K562 (cell line): ENCODE data around the gene NARF.

Source experiments
- CEBPZ ChIP-seq: fragments of 150-350 bp; IDR thresholded peaks from 2 replicates; pipeline ENCODE4 v1.6.1; 2014; ENCODE audit warnings: low read depth, mild to moderate bottlenecking, low read length, borderline replicate concordance
- HDAC6 ChIP-seq: IDR thresholded peaks from 2 replicates; pipeline ENCODE4 v1.6.1; 2012; ENCODE audit warnings: low read depth, mild to moderate bottlenecking, control low read depth, inconsistent platforms, low read length, moderate library complexity
- MEIS2 ChIP-seq: fragments of 450-650 bp; IDR thresholded peaks from 2 replicates; pipeline ENCODE4 v1.6.1; 2014; ENCODE audit warnings: mild to moderate bottlenecking; ENCODE audit not compliant: partially characterized antibody
- MYC ChIP-seq, 2 experiments: fragments of 250-450 bp in 1 of 2; sonication (Bioruptor Pico) in 1 of 2; IDR thresholded peaks; 2 replicates each; pipeline versions ENCODE4 v1.5.1 to v1.6.1; 2012 to 2021; ENCODE audit warnings: low read depth in 2 of 2, borderline replicate concordance in 1 of 2, improper control_type of control experiment in 1 of 2, low read length in 1 of 2, mild to moderate bottlenecking in 1 of 2, moderate library complexity in 1 of 2
- RAD21 ChIP-seq, 2 experiments: fragments of 250-450 bp in 1 of 2; fragments of 450-650 bp in 1 of 2; sonication (Bioruptor Pico) in 1 of 2; formaldehyde crosslinking in 1 of 2; IDR thresholded peaks in 1 of 2; conservative IDR thresholded peaks in 1 of 2; 2 replicates each; pipeline versions ENCODE4 v1.4.0 to v1.8.0; 2020 to 2022; ENCODE audit warnings: mild to moderate bottlenecking in 2 of 2, moderate library complexity in 1 of 2
- SMAD1 ChIP-seq: fragments of 150-350 bp; IDR thresholded peaks from 2 replicates; pipeline ENCODE4 v1.6.1; 2014; ENCODE audit warnings: low read length, low read depth; ENCODE audit not compliant: partially characterized antibody
- SMC3 ChIP-seq: conservative IDR thresholded peaks from 2 replicates; pipeline ENCODE4 v1.6.1; 2011; ENCODE audit warnings: low read depth, low read length, improper control_type of control experiment; ENCODE audit not compliant: insufficient read depth
- ZC3H11A ChIP-seq: IDR thresholded peaks from 2 replicates; pipeline ENCODE4 v1.6.1; 2012; ENCODE audit warnings: low read depth, low read length, improper control_type of control experiment
- ZNF12 ChIP-seq: sonication (generic); formaldehyde crosslinking; IDR thresholded peaks from 2 replicates; pipeline ENCODE4 v1.4.0; 2020; ENCODE audit warnings: mild to moderate bottlenecking, missing genetic modification reagents
- ZNF311 ChIP-seq: fragments of 250-450 bp; sonication (Bioruptor Pico); IDR thresholded peaks from 2 replicates; pipeline ENCODE4 v1.4.0; 2020; ENCODE audit warnings: mild to moderate bottlenecking, moderate library complexity

DNA sequence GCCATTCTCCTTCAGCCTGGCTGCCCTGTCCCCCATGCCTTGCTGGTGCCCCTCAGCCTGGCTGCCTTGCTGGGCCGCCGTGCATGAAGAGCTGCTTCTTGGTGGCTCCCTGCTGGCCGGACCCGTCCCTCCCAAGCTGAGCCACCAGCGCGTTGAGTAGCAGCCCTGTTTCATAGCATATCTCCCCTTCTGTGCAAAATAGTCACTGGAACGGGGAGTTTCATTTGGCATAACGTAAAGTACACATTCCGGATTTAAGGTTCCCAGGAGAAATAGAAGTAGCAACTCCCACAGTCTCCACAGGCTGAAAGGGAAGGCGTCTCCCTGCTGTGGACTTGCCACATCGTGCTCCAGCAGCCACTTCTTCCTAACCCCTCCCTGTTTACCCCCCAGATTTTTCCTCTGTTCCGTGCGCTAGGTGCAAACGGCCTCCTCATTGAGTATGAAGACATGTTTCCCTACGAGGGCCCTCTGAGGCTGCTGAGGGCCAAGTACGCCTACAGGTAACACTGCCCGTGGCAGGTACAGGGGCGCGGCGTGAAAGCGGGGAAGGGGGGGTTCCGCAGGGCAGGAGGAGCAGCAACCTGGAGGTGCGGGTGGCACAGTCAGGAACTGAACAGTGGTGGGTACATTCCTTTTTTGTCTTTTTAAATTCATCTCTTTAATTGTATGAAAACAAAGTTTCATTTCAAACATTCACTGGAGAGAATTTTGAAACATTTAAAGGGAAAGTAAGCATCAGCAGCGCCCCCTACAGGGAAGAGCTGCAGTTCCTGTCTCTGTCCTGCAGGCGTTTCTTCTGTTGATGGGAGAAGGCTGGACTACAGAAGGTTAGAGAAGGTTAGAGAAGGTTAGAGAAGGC, 34.3 kb upstream of the NARF start:
- TF ChIP-seq CEBPZ (no peak), ZNF311 (no peak), MYC (IDR thresholded peaks at IDR 0.05; ENCODE audit: low read depth, low read length) (no peak), MYC (CRISPR knock-in tag; IDR thresholded peaks at IDR 0.05; ENCODE audit: borderline replicate concordance, low read depth) (no peak), MEIS2 (no peak), SMC3 (no peak; the same call in 1 of the 2 replicates), ZC3H11A (no peak), HDAC6 (no peak), ZNF12 (CRISPR knock-in tag) (no peak), SMAD1 (no peak), RAD21 (CRISPR knock-in tag; conservative IDR thresholded peaks at IDR 0.05 in 1 of 2, IDR thresholded peaks at IDR 0.05 in 1 of 2) (peak in 1 of 2 experiments; percentile 44; a peak in 2 of 4 replicates)
